Karpas-422 (cell line): ENCODE measurements around the gene LCE2A. TPM values are rescaled to one million over a fixed set of nuclear protein-coding genes. Genes with fewer than 3 reads are reported as not detected.
A peak's percentile ranks its signal among the peaks of the same experiment; 100 is the strongest.
"Not testable (repeated sequence)": the region's sequence is repeated elsewhere in the genome, so short reads cannot be mapped to it uniquely, and the experiment has no call there.

Experiments used
- DNase-seq: peaks from one replicate; pipeline ENCODE4 v3.0.0-alpha.2; 2015
- H2AFZ ChIP-seq: fragments of 200-600 bp; sonication (generic); 2 replicates; pipeline ENCODE4 v1.6.1; 2014; ENCODE audit warnings: antibody characterized with exemption, low read length, mixed read lengths
- H3K27ac ChIP-seq: fragments of 200-600 bp; sonication (generic); 2 replicates; pipeline ENCODE4 v1.5.1; 2014; ENCODE audit warnings: mild to moderate bottlenecking, low read length, moderate library complexity
- H3K27me3 ChIP-seq: fragments of 200-600 bp; sonication (generic); 2 replicates; pipeline ENCODE4 v1.6.1; 2014; ENCODE audit warnings: low read length, mixed read lengths
- H3K36me3 ChIP-seq: fragments of 200-600 bp; sonication (generic); 2 replicates; pipeline ENCODE4 v1.6.1; 2014; ENCODE audit warnings: low read length, mixed read lengths; ENCODE audit not compliant: insufficient read depth
- H3K4me1 ChIP-seq: fragments of 200-600 bp; sonication (generic); 2 replicates; pipeline ENCODE4 v1.6.1; 2014; ENCODE audit warnings: mild to moderate bottlenecking, low read length, mixed read lengths
- H3K4me2 ChIP-seq: fragments of 200-600 bp; sonication (generic); 2 replicates; pipeline ENCODE4 v1.6.1; 2014; ENCODE audit warnings: low read length, low read depth, mild to moderate bottlenecking; ENCODE audit not compliant: poor library complexity, severe bottlenecking
- H3K4me3 ChIP-seq: fragments of 200-600 bp; sonication (generic); 2 replicates; pipeline ENCODE4 v1.5.1; 2014; ENCODE audit warnings: mild to moderate bottlenecking, antibody characterized with exemption, low read length, mixed read lengths
- H3K79me2 ChIP-seq: fragments of 200-600 bp; sonication (generic); 2 replicates; pipeline ENCODE4 v1.6.1; 2014; ENCODE audit warnings: mild to moderate bottlenecking, low read length, mixed read lengths
- H3K9ac ChIP-seq: fragments of 200-600 bp; sonication (generic); 2 replicates; pipeline ENCODE4 v1.6.0; 2014; ENCODE audit warnings: low read length
- H3K9me2 ChIP-seq: fragments of 200-600 bp; sonication (generic), shearing (Covaris generic); replicated peaks from 2 replicates; pipeline ENCODE4 v1.6.0; 2014; ENCODE audit warnings: mild to moderate bottlenecking, low read length, moderate library complexity; ENCODE audit not compliant: insufficient read depth
- H3K9me3 ChIP-seq: fragments of 300-700, 200-600 bp; sonication (generic); 2 replicates; pipeline ENCODE4 v1.6.1; 2014; ENCODE audit warnings: low read length, mixed read lengths
- H4K20me1 ChIP-seq: fragments of 200-600 bp; sonication (generic); 2 replicates; pipeline ENCODE4 v1.6.1; 2014; ENCODE audit warnings: mild to moderate bottlenecking, antibody characterized with exemption, low read length, low read depth; ENCODE audit not compliant: insufficient read depth
- total RNA-seq: library from RNA; depleted of rRNA; stranded (reverse); fragments of >200 nt; shearing (Covaris generic); gene quantifications from 2 replicates; pipeline ENCODE4 v1.2.3, GENCODE V29; 2014; ENCODE audit warnings: low replicate concordance; rRNA removed

The LCE2A gene
- total RNA-seq: not detected in 2 replicates

DNA sequence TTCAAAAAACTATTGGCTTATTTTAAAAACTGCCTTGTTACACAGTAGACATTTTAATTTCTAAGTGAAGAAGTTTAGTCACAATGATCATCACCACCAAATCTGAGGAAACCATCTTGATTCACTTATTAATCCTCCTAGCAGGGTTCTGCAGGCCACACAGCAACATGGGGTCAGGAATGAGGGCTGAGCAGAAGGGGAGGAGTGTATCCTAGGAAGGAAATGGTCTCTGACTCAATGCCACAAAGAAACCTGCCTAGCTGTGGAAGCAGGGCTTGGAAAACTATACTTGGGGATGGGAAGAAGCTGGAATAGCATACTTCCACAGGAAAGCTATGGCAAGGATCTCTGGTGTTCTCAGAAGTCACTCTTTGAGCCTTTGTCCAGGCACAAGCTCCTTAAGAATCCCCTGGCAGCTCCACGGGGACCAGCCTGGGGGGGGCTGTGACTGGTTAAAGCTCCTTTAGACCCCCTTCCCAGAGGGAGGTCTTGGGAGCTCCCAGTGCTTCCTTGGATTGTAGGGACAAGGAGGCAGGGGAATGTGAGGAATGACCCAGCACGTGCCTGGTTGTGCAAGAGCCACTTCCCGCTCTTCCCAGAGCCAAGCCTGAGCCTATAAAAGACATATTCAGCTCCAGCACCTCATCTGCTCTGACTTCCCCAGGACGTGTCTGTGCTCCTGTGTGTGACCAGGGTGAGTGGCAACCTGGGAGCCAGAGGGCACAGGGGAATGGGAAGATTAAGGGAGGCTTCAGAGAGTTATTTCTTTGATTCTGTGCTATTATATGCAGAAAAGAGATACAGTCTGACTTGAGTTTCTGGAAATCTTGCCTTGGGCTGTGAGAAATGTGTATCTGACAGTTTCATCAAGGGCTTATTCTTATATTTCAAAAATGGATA lies at the start of gene LCE2A:
LCE2A (plus strand) TSS at position 645 of the 900 bp plus-strand sequence. CDS start 557 bp downstream, outside the sequence.
- H4K20me1 ChIP-seq: no peaks in the 10 kb centered on the region
- no peaks in the 10 kb centered on the region for H3K9me2 ChIP-seq
- no peaks in the 10 kb centered on the region for H3K9me3 ChIP-seq
- H3K79me2 ChIP-seq: no peaks in the 10 kb centered on the region
- no peak within 1 kb of the TSS for H3K9ac ChIP-seq
- no peaks in the 10 kb centered on the region for H3K36me3 ChIP-seq
- H3K4me1 ChIP-seq: no peaks in the 10 kb centered on the region
- DNase-seq: no peak
- H3K27ac ChIP-seq: no peak within 1 kb of the TSS
- H2AFZ ChIP-seq: no peak within 1 kb of the TSS
- no peak within 1 kb of the TSS for H3K4me3 ChIP-seq
- no peaks in the 10 kb centered on the region for H3K27me3 ChIP-seq
- H3K4me2 ChIP-seq: no peak within 1 kb of the TSS

- Histone ChIP-seq H3K27ac (no peak overlapping the region), H3K36me3 (no peaks in the 10 kb centered on the region), H3K9ac (no peak overlapping the region), H3K9me3 (no peaks in the 10 kb centered on the region), H3K27me3 (no peaks in the 10 kb centered on the region), H2AFZ (no peak overlapping the region), H3K4me2 (no peak overlapping the region), H3K79me2 (no peaks in the 10 kb centered on the region), H3K4me1 (no peaks in the 10 kb centered on the region), H4K20me1 (no peaks in the 10 kb centered on the region), H3K9me2 (no peaks in the 10 kb centered on the region), H3K4me3 (no peak overlapping the region)
- peak; percentile 91 for DNase-seq
Measured at GRCh38 chr1:152654110-152654509, 44.0 kb upstream of the LCE2A start.

DNA sequence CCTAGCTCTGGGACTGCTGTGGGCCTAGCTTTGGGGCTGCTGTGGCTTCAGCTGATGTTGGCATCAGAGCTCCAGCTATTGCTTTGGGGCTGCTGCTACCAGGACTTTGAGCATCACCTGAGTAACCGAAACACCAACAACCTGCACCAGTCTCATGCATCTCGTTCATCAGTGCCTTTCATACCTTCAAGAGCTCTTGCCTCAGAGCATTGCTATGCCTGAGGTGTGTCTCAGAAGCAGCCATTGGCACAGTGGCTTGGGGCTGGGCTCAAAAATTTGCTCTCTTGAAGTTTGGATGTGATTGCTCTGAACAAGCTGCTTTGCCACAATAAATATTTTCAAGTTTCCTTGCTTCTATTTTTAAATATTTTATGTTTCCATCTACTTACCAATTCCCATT lies 41.7 kb upstream of the LCE2A start:
- H3K79me2 ChIP-seq: no peaks in the 10 kb centered on the region
- H3K4me3 ChIP-seq: no peak overlapping the region
- H3K4me2 ChIP-seq: no peak overlapping the region
- no peak overlapping the region for H2AFZ ChIP-seq
- no peaks in the 10 kb centered on the region for H3K36me3 ChIP-seq
- H3K27me3 ChIP-seq: no peaks in the 10 kb centered on the region
- no peaks in the 10 kb centered on the region for H3K9me3 ChIP-seq
- no peak overlapping the region for H3K9ac ChIP-seq
- H3K4me1 ChIP-seq: no peaks in the 10 kb centered on the region
- no peak for DNase-seq
- H3K27ac ChIP-seq: no peak overlapping the region
- H4K20me1 ChIP-seq: no peaks in the 10 kb centered on the region
- no peaks in the 10 kb centered on the region for H3K9me2 ChIP-seq

- Histone ChIP-seq H3K27me3 (no peaks in the 10 kb centered on the region), H3K79me2 (no peaks in the 10 kb centered on the region), H3K4me3 (no peak overlapping the region), H3K9me2 (no peaks in the 10 kb centered on the region), H3K36me3 (no peaks in the 10 kb centered on the region), H3K9me3 (no peaks in the 10 kb centered on the region), H4K20me1 (no peaks in the 10 kb centered on the region), H3K9ac (no peak overlapping the region), H3K27ac (no peak overlapping the region), H2AFZ (no peak overlapping the region), H3K4me2 (no peak overlapping the region), H3K4me1 (no peaks in the 10 kb centered on the region)
- DNase-seq: no peak
Measured at GRCh38 chr1:152657677-152658076, 40.5 kb upstream of the LCE2A start.

DNA sequence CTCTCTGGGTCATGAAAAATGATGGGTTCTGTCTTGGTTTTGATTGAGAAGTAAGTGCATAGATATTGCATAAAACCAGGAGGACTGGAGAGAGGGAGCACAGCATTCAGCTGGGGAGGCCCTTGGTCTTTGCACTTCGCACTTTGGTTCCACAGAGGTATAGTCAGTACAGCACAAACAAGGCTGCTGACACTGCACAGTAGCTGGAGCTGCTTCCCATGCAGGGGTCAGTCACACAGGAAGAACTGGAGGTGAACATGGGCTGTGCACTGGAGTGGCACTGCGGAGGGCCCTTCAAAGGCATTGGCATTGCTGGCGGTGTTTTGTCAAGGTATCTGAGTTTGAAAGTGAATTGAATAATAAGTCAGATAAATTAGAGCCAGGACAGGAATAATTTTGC lies 39.5 kb upstream of the LCE2A start:
- no peak overlapping the region for H3K9ac ChIP-seq
- no peaks in the 10 kb centered on the region for H3K27me3 ChIP-seq
- no peaks in the 10 kb centered on the region for H3K79me2 ChIP-seq
- no peak overlapping the region for H2AFZ ChIP-seq
- no peak for DNase-seq
- H3K4me3 ChIP-seq: no peak overlapping the region
- no peaks in the 10 kb centered on the region for H3K9me3 ChIP-seq
- no peaks in the 10 kb centered on the region for H3K4me1 ChIP-seq
- no peak overlapping the region for H3K4me2 ChIP-seq
- no peak overlapping the region for H3K27ac ChIP-seq
- no peaks in the 10 kb centered on the region for H3K9me2 ChIP-seq
- no peaks in the 10 kb centered on the region for H4K20me1 ChIP-seq
- no peaks in the 10 kb centered on the region for H3K36me3 ChIP-seq

DNA sequence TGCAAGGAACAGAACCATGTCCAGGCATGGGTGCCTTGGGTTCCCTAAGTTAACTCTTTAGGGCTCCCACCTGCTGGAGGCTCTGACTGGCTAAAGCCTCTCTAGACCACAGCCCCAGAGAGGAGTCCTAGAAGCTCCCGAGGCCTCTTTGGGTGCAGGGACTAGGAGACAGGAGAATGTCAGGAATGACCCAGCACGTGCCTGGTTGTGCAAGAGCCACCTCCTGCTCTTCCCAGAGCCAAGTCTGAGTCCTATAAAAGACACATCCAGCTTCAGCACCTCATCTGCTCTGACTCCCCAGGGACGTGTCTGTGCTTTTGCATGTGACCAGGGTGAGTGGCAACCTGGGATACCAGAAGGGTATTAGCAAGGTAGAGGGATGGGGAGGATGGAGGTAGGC lies 35.0 kb upstream of the LCE2A start, which contains the start of gene LCE2D:
LCE2D (plus strand) TSS at position 283 of the 400 bp plus-strand sequence. CDS start 726 bp downstream, outside the sequence.
- H3K9me3 ChIP-seq: no peaks in the 10 kb centered on the region
- DNase-seq: no peak
- H3K4me3 ChIP-seq: no peak within 1 kb of the TSS
- H3K36me3 ChIP-seq: no peaks in the 10 kb centered on the region
- H3K4me1 ChIP-seq: no peaks in the 10 kb centered on the region
- no peaks in the 10 kb centered on the region for H3K79me2 ChIP-seq
- H3K4me2 ChIP-seq: no peak within 1 kb of the TSS
- no peaks in the 10 kb centered on the region for H4K20me1 ChIP-seq
- H3K27me3 ChIP-seq: no peaks in the 10 kb centered on the region
- H3K27ac ChIP-seq: no peak within 1 kb of the TSS
- no peak within 1 kb of the TSS for H3K9ac ChIP-seq
- no peaks in the 10 kb centered on the region for H3K9me2 ChIP-seq
- H2AFZ ChIP-seq: no peak within 1 kb of the TSS

GRCh38 chr1:152666171-152666570 lies 32.0 kb upstream of the LCE2A start:
- not testable (repeated sequence) for H3K4me2 ChIP-seq, H3K9me3 ChIP-seq, H2AFZ ChIP-seq, H3K4me1 ChIP-seq, H3K4me3 ChIP-seq, H3K79me2 ChIP-seq, DNase-seq, H3K9me2 ChIP-seq, H3K27ac ChIP-seq, H3K9ac ChIP-seq, H4K20me1 ChIP-seq, H3K27me3 ChIP-seq, H3K36me3 ChIP-seq

DNA sequence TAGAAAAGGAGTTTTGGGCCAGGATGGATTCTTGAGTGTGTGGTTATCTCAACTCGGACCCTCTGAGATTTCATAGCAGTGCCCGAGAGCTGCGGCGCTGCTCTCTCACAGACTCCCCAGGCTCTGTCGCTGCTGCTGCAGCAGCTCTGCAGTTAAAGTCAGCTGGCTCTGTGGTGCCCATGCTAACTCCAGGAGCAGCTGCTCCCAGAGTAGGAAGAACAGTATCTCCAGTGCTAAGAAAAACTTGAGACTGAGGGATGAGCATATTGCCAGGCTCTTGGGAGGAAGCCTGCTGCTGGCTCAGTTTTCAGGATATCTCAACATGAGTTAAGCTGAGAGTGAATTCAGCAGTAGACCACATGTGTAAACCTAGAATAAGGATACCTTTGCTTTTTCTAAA lies 30.5 kb upstream of the LCE2A start:
- no peak overlapping the region for H3K4me3 ChIP-seq
- no peaks in the 10 kb centered on the region for H3K79me2 ChIP-seq
- no peaks in the 10 kb centered on the region for H3K9me3 ChIP-seq
- no peaks in the 10 kb centered on the region for H3K27me3 ChIP-seq
- H3K9me2 ChIP-seq: no peaks in the 10 kb centered on the region
- H3K27ac ChIP-seq: no peak overlapping the region
- no peak overlapping the region for H3K4me2 ChIP-seq
- no peaks in the 10 kb centered on the region for H3K36me3 ChIP-seq
- no peaks in the 10 kb centered on the region for H4K20me1 ChIP-seq
- no peak for DNase-seq
- H3K4me1 ChIP-seq: no peaks in the 10 kb centered on the region
- no peak overlapping the region for H2AFZ ChIP-seq
- no peak overlapping the region for H3K9ac ChIP-seq
